OCI-LY1 (cell line): ENCODE results near the gene PTPN22.

Source experiments
- H2AFZ ChIP-seq: fragments of 200-600 bp; sonication (generic), shearing (Covaris generic); 2 replicates; pipeline ENCODE4 v1.6.0; 2014; ENCODE audit warnings: antibody characterized with exemption, mild to moderate bottlenecking, low read length
- H3F3A ChIP-seq: fragments of 200-600 bp; sonication (generic), shearing (Covaris generic); 2 replicates; pipeline ENCODE4 v1.6.0; 2014; ENCODE audit warnings: mild to moderate bottlenecking, antibody characterized with exemption, low read length, moderate library complexity; ENCODE audit not compliant: insufficient read depth
- H3K27ac ChIP-seq: fragments of 200-600 bp; sonication (generic); 2 replicates; pipeline ENCODE4 v1.5.1; 2014; ENCODE audit warnings: low read length, mixed run types, mild to moderate bottlenecking, low read depth; ENCODE audit not compliant: poor library complexity, severe bottlenecking
- H3K27me3 ChIP-seq: fragments of 200-600 bp; sonication (generic); 2 replicates; pipeline ENCODE4 v1.6.0; 2014; ENCODE audit warnings: antibody characterized with exemption, mild to moderate bottlenecking, low read length, moderate library complexity; ENCODE audit not compliant: insufficient read depth
- H3K36me3 ChIP-seq: fragments of 200-600 bp; sonication (generic); 2 replicates; pipeline ENCODE4 v1.6.1; 2014; ENCODE audit warnings: mild to moderate bottlenecking, antibody characterized with exemption, low read length, moderate library complexity, mixed read lengths; ENCODE audit not compliant: insufficient read depth
- H3K4me1 ChIP-seq: fragments of 200-600 bp; sonication (generic); 2 replicates; pipeline ENCODE4 v1.5.1; 2014; ENCODE audit warnings: mild to moderate bottlenecking, low read length, moderate library complexity; ENCODE audit not compliant: insufficient read depth, severe bottlenecking
- H3K4me2 ChIP-seq: fragments of 200-600 bp; sonication (generic), shearing (Covaris generic); 2 replicates; pipeline ENCODE4 v1.6.1; 2014; ENCODE audit warnings: low read length
- H3K4me3 ChIP-seq: fragments of 200-600 bp; sonication (generic); 2 replicates; pipeline ENCODE4 v1.5.1; 2014; ENCODE audit warnings: low read length, low read depth, mild to moderate bottlenecking, mixed read lengths; ENCODE audit not compliant: poor library complexity, severe bottlenecking
- H3K79me2 ChIP-seq: fragments of 200-600 bp; shearing (Covaris generic); 2 replicates; pipeline ENCODE4 v1.6.1; 2016; ENCODE audit warnings: mixed run types, low read length, mixed read lengths; ENCODE audit not compliant: insufficient read depth
- H3K9ac ChIP-seq: fragments of 200-600 bp; sonication (generic), shearing (Covaris generic); 2 replicates; pipeline ENCODE4 v1.6.1; 2014; ENCODE audit warnings: mild to moderate bottlenecking, low read length, mixed read lengths
- H3K9me2 ChIP-seq: fragments of 200-600 bp; sonication (generic), shearing (Covaris generic); 2 replicates; pipeline ENCODE4 v1.6.1; 2014; ENCODE audit warnings: low read depth, mild to moderate bottlenecking, low read length, mixed read lengths
- H3K9me3 ChIP-seq: fragments of 200-600 bp; shearing (Covaris generic); 2 replicates; pipeline ENCODE4 v1.6.1; 2014; ENCODE audit warnings: low read length, mixed read lengths
- H4K20me1 ChIP-seq: fragments of 200-600 bp; sonication (generic), shearing (Covaris generic); 2 replicates; pipeline ENCODE4 v1.6.0; 2016; ENCODE audit warnings: mild to moderate bottlenecking, low read length; ENCODE audit not compliant: insufficient read depth
- CTCF ChIP-seq: fragments of 200-600 bp; sonication (generic), shearing (Covaris generic); IDR thresholded peaks from 2 replicates; pipeline ENCODE4 v1.5.1; 2017; ENCODE audit warnings: mild to moderate bottlenecking, antibody characterized with exemption, low read length, moderate library complexity, mixed read lengths
- EZH2 ChIP-seq: fragments of 200-600 bp; sonication (generic), shearing (Covaris generic); IDR thresholded peaks from 2 replicates; pipeline ENCODE4 v1.8.0; 2017; ENCODE audit warnings: borderline replicate concordance, mixed run types, mild to moderate bottlenecking, antibody characterized with exemption, low read length, moderate library complexity, mixed read lengths

Gene PTPN22

GRCh38 chr1:113779542-113779941, 92.0 kb downstream of the PTPN22 start:
- Histone ChIP-seq H3K27me3 (no peaks in the 10 kb centered on the region), H3K9me2 (no peaks in the 10 kb centered on the region), H3K4me2 (no peak overlapping the region), H3K36me3 (peaks cover 19% of the 10 kb centered on the region), H3K27ac (no peak overlapping the region), H3K4me3 (no peak overlapping the region), H4K20me1 (no peaks in the 10 kb centered on the region), H3F3A (no peaks in the 10 kb centered on the region), H3K9ac (no peak overlapping the region), H3K79me2 (peaks cover 41% of the 10 kb centered on the region), H2AFZ (no peak overlapping the region), H3K4me1 (peaks cover 34% of the 10 kb centered on the region), H3K9me3 (no peaks in the 10 kb centered on the region)
- no peak for TF ChIP-seq CTCF
- TF ChIP-seq EZH2: no peak

GRCh38 chr1:113777561-113777960, 94.0 kb downstream of the PTPN22 start:
- TF ChIP-seq EZH2 (no peak), CTCF (no peak)
- Histone ChIP-seq H4K20me1 (no peaks in the 10 kb centered on the region), H3K4me3 (no peak overlapping the region), H3K36me3 (peaks cover 19% of the 10 kb centered on the region), H3K27me3 (no peaks in the 10 kb centered on the region), H3K4me2 (no peak overlapping the region), H3K9me3 (no peaks in the 10 kb centered on the region), H2AFZ (no peak overlapping the region), H3K9ac (no peak overlapping the region), H3K27ac (no peak overlapping the region), H3K9me2 (no peaks in the 10 kb centered on the region), H3F3A (no peaks in the 10 kb centered on the region), H3K79me2 (peaks cover 34% of the 10 kb centered on the region), H3K4me1 (peaks cover 17% of the 10 kb centered on the region)

GRCh38 chr1:113770031-113770430, 101.5 kb downstream of the PTPN22 start:
- no peaks in the 10 kb centered on the region for H3K4me1 ChIP-seq
- H2AFZ ChIP-seq: no peak overlapping the region
- H3F3A ChIP-seq: no peaks in the 10 kb centered on the region
- H3K27me3 ChIP-seq: no peaks in the 10 kb centered on the region
- no peak overlapping the region for H3K9ac ChIP-seq
- no peaks in the 10 kb centered on the region for H3K79me2 ChIP-seq
- TF ChIP-seq CTCF: no peak
- TF ChIP-seq EZH2: no peak
- H3K9me3 ChIP-seq: no peaks in the 10 kb centered on the region
- H3K4me3 ChIP-seq: no peak overlapping the region
- no peaks in the 10 kb centered on the region for H4K20me1 ChIP-seq
- peaks cover 36% of the 10 kb centered on the region for H3K36me3 ChIP-seq
- H3K4me2 ChIP-seq: no peak overlapping the region
- H3K9me2 ChIP-seq: no peaks in the 10 kb centered on the region
- no peak overlapping the region for H3K27ac ChIP-seq
